ENCODE data around the gene MBOAT1. TPM values are rescaled to one million over a fixed set of nuclear protein-coding genes. Genes with fewer than 3 reads are reported as not detected.

MBOAT1 gene
- total RNA-seq, 4 donors from 2014 or later: 5.3 to 18.8 (median 8.2) TPM

GRCh38 chr6:20116792-20117191, 95.5 kb downstream of the MBOAT1 start:
- no peak overlapping the region for H3K4me3 ChIP-seq
- no peak for DNase-seq (ENCODE audit: low spot score in 2 of 2)
- TF ChIP-seq, protein P1, sequence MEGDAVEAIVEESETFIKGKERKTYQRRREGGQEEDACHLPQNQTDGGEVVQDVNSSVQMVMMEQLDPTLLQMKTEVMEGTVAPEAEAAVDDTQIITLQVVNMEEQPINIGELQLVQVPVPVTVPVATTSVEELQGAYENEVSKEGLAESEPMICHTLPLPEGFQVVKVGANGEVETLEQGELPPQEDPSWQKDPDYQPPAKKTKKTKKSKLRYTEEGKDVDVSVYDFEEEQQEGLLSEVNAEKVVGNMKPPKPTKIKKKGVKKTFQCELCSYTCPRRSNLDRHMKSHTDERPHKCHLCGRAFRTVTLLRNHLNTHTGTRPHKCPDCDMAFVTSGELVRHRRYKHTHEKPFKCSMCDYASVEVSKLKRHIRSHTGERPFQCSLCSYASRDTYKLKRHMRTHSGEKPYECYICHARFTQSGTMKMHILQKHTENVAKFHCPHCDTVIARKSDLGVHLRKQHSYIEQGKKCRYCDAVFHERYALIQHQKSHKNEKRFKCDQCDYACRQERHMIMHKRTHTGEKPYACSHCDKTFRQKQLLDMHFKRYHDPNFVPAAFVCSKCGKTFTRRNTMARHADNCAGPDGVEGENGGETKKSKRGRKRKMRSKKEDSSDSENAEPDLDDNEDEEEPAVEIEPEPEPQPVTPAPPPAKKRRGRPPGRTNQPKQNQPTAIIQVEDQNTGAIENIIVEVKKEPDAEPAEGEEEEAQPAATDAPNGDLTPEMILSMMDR (IDR thresholded peaks at IDR 0.05): no peak
- TF ChIP-seq EP300 (IDR thresholded peaks at IDR 0.05) (no peak), POLR2A (IDR thresholded peaks at IDR 0.05) (no peak), POLR2AphosphoS5 (IDR thresholded peaks at IDR 0.05) (no peak)

GRCh38 chr6:20115246-20115980, 96.9 kb downstream of the MBOAT1 start:
- no peak for DNase-seq (ENCODE audit: low spot score in 2 of 2)
- no peak overlapping the region for H3K27ac ChIP-seq
- no peaks in the 10 kb centered on the region for H3K4me1 ChIP-seq
- H3K4me3 ChIP-seq: no peak overlapping the region
- no peaks in the 10 kb centered on the region for H3K9me3 ChIP-seq
- 75% methylated on average over 9 of the region's 9 CpGs for WGBS
- no peaks in the 10 kb centered on the region for H3K27me3 ChIP-seq
- no peak for TF ChIP-seq POLR2AphosphoS5 (IDR thresholded peaks at IDR 0.05)
- TF ChIP-seq EP300 (IDR thresholded peaks at IDR 0.05): no peak
- TF ChIP-seq, protein P1 (IDR thresholded peaks at IDR 0.05): no peak
- TF ChIP-seq POLR2A (IDR thresholded peaks at IDR 0.05): no peak
- H3K36me3 ChIP-seq: peaks cover 5% of the 10 kb centered on the region

More at GRCh38 chr6:20116792-20117191, 95.5 kb downstream of the MBOAT1 start:
- H3K36me3 ChIP-seq: peaks cover 5% of the 10 kb centered on the region
- no peaks in the 10 kb centered on the region for H3K4me1 ChIP-seq
- H3K27ac ChIP-seq: no peak overlapping the region
- H3K27me3 ChIP-seq: no peaks in the 10 kb centered on the region
- 98% methylated on average over 7 of the region's 7 CpGs for WGBS
- no peaks in the 10 kb centered on the region for H3K9me3 ChIP-seq

GRCh38 chr6:20113649-20114224, 98.5 kb downstream of the MBOAT1 start:
- Histone ChIP-seq H3K27me3 (no peaks in the 10 kb centered on the region), H3K4me3 (no peak overlapping the region), H3K36me3 (peaks cover 8% of the 10 kb centered on the region), H3K27ac (no peak overlapping the region), H3K4me1 (no peaks in the 10 kb centered on the region), H3K9me3 (no peaks in the 10 kb centered on the region)
- no peak for TF ChIP-seq POLR2AphosphoS5 (IDR thresholded peaks at IDR 0.05)
- WGBS: 87% methylated on average over 2 of the region's 2 CpGs
- DNase-seq (ENCODE audit: low spot score in 2 of 2): no peak

DNA sequence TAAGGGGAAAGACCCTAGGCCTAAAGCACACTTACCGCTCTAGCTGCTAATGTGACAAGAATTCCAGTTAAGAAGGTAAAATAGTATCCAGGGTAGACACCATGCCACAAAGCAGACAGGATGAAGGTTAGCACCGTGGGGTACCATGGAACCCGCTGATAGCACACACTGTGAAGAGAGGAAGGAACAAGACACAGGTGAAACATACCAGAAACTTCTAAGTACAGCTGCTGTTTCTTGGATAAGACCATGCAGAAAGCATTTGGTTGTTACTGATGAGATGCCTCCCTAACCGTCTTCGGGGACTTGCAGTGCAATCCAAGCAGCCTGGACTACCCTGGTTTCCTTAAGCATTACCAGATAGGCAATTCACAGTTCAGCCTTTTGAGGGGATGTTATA, 99.4 kb downstream of the MBOAT1 start:
- DNase-seq (ENCODE audit: low spot score in 2 of 2): no peak
- 95% methylated on average over 5 of the region's 5 CpGs for WGBS
- H3K27me3 ChIP-seq: no peaks in the 10 kb centered on the region
- peaks cover 12% of the 10 kb centered on the region for H3K36me3 ChIP-seq
- H3K9me3 ChIP-seq: no peaks in the 10 kb centered on the region
- no peak overlapping the region for H3K4me3 ChIP-seq
- no peak overlapping the region for H3K27ac ChIP-seq
- TF ChIP-seq POLR2A (IDR thresholded peaks at IDR 0.05): no peak
- TF ChIP-seq EP300 (IDR thresholded peaks at IDR 0.05): no peak
- TF ChIP-seq POLR2AphosphoS5 (IDR thresholded peaks at IDR 0.05): no peak
- TF ChIP-seq, protein P1 (IDR thresholded peaks at IDR 0.05): no peak
- no peaks in the 10 kb centered on the region for H3K4me1 ChIP-seq

GRCh38 chr6:20112241-20112640, 100.0 kb downstream of the MBOAT1 start:
- Histone ChIP-seq H3K4me3 (no peak overlapping the region), H3K4me1 (no peaks in the 10 kb centered on the region), H3K27ac (no peak overlapping the region), H3K27me3 (no peaks in the 10 kb centered on the region), H3K9me3 (no peaks in the 10 kb centered on the region), H3K36me3 (peaks cover 12% of the 10 kb centered on the region)
- TF ChIP-seq EP300 (IDR thresholded peaks at IDR 0.05) (no peak), POLR2A (IDR thresholded peaks at IDR 0.05) (no peak), POLR2AphosphoS5 (IDR thresholded peaks at IDR 0.05) (no peak)
- TF ChIP-seq, protein P1 (IDR thresholded peaks at IDR 0.05): no peak
- 87% methylated on average over 5 of the region's 5 CpGs for WGBS
- DNase-seq (ENCODE audit: low spot score in 2 of 2): no peak

Data from suprapubic skin (tissue), 4 donors.